Endothelial cell of hepatic sinusoid (primary cell): ENCODE data around the gene SMR3A.

Experiments used
- in situ Hi-C: cut with HindIII; loops from 2 replicates; pipeline ENCODE4 v1.10.0; 2017; ENCODE audit warnings: low sequenced_read_pairs

SMR3A gene

DNA sequence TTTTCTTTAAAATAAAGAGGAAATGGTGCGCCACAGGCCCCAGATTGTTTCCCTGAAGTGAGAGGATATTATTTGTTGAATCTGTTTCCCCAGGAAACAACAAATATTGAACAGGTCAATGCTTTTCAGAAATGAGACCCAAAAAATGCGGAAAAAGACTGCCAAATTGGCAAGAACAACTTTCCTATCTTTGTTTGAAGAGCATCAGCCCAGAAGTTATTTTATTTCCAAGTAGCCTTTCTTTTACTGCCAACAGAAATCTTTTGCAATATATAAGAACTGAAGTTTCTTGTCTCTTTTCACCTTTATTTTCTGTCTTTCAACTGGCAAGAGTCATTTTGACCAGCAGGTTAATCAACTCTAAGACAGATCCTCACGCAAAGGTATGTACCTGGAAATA, at the start of gene SMR3A:
SMR3A (plus strand) TSS at position 301 of the 400 bp plus-strand sequence. CDS start 1,356 bp downstream, outside the sequence.
- in situ Hi-C loops, result no loop called here

- in situ Hi-C loops, result no loop called here
Measured at GRCh38 chr4:70313736-70314135, 46.8 kb upstream of the SMR3A start.

- in situ Hi-C loops, result no loop called here
Measured at GRCh38 chr4:70315928-70316327, 44.6 kb upstream of the SMR3A start.

GRCh38 chr4:70326052-70326451, 34.5 kb upstream of the SMR3A start:
- in situ Hi-C loops, result no loop called here

GRCh38 chr4:70334681-70335080, 25.9 kb upstream of the SMR3A start, which contains the start of gene CABS1:
CABS1 (plus strand) TSS chr4:70334981; CDS start chr4:70335040, 59 bp downstream.
- in situ Hi-C loops, result no loop called here

- in situ Hi-C loops, result no loop called here
Measured at GRCh38 chr4:70336043-70336442, 24.5 kb upstream of the SMR3A start.

GRCh38 chr4:70337886-70338420, 22.6 kb upstream of the SMR3A start:
- in situ Hi-C loops, result no loop called here

DNA sequence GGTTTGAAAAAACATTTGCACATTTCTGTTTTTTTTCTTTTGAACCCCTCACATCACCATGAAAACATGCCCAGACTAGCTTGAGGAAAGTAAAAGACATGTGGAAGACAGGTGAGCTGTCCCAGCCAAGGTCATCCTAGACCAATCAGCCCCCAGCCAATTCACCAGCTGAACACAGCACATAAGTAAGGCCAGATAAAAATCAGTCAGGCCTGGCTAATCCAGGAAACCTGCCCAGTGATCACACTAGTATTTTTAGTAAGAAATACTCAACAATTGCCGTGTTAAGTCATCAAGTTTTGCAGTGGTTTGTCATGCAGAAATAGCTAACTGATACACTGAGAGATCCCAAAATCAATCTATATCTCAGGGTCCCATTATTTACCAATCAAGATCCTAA, 4.4 kb upstream of the SMR3A start:
- in situ Hi-C loops, result no loop called here

DNA sequence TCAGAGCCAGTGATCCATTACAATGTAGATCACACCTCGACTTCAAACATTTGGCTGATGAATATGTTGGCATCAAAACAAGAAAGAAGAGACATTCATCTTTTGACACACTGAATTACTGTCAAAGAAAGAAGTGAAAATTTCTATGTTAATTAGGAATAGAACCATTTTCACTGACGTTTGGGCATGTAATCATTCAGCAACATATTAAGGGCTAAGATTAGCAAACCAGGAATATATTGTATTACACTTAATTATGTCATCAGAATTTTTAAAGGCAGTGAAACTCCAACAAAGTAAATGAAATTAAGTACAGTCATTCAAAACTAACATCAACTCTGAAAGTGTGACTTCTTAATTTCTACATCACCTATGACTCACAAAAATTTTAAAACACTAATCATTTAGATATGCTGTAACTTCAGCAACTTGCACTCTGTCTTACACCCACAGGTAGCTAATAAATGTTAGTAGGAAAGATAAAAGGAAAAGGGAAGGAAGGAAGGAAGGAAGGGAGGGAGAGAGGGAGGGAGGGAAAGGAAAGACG, 1.4 kb upstream of the SMR3A start:
- in situ Hi-C loops, result no loop called here

- in situ Hi-C loops, result no loop called here
Measured at GRCh38 chr4:70364002-70364401, 3.4 kb downstream of the SMR3A start.

DNA sequence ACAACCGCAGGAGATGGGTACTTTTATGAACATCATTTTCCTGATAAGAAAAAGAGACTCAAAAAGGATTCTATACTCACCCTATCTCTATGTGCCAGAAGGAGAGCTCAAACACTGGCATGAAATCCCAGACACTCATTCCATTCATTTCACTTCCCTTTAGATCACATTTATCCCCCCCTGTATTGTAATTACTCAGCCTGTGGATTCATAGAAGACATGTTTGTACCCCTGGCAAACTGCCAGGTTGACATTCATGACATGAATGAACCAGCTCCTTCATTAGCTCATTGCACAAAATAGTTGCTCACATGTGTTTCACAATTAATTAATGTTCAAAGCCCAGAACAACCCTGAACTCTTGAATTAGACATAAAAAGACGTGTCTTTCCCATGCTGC, 4.9 kb downstream of the SMR3A start:
- in situ Hi-C loops, result no loop called here

GRCh38 chr4:70367813-70368212, 7.3 kb downstream of the SMR3A start:
- in situ Hi-C loops, result no loop called here

DNA sequence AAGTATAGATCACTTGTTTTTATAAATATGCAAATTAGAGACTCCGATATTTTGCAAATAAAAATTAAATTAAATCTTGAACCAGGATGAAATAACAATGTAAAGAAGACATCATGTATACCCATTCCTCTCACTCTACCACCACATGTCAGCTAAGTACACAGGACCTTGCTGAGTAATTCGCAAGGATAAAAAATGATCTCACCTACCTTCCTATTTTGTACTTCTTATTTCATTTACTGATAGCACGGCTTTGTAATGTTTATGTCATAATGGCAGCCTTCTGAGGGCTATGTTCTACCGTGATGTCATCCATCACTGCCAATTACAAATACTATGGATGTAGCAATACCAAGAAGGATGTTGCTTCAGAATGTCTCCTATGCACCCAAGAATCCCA, 11.4 kb downstream of the SMR3A start:
- in situ Hi-C loops, result no loop called here

GRCh38 chr4:70372760-70373159, 12.2 kb downstream of the SMR3A start:
- in situ Hi-C loops, result no loop called here

- in situ Hi-C loops, result loop anchor here (5.0 kb wide), 1 partner anchor 83 kb away; no protein-coding TSS in a partner anchor
Measured at GRCh38 chr4:70380578-70380977, 20.0 kb downstream of the SMR3A start.

DNA sequence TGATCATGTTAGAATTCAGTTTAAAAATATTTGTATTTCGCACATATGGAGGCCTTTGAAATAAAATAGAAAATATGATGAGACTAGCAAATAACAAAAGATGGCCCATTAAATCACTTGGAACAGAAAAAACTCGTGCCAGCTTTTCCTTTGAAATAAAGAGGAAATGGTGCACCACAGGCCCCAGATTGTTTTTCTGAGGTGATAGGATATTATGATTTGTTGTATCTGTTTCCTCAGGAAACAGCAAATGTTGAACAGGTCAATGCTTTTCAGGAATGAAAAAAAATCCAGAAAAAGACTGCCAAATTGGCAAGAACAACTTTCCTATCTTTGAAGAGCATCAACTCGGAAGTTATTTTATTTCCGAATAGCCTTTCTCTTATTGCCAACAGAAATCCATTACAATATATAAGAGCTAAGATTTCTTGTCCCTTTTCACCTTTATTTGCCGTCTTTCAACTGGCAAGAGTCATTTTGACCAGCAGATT, 22.2 kb downstream of the SMR3A start, which contains the start of gene SMR3B:
SMR3B (plus strand) TSS at position 441 of the 491 bp plus-strand sequence. CDS start 1,380 bp downstream, outside the sequence.
- in situ Hi-C loops, result loop anchor here (5.0 kb wide), 1 partner anchor 85 kb away; no protein-coding TSS in a partner anchor

DNA sequence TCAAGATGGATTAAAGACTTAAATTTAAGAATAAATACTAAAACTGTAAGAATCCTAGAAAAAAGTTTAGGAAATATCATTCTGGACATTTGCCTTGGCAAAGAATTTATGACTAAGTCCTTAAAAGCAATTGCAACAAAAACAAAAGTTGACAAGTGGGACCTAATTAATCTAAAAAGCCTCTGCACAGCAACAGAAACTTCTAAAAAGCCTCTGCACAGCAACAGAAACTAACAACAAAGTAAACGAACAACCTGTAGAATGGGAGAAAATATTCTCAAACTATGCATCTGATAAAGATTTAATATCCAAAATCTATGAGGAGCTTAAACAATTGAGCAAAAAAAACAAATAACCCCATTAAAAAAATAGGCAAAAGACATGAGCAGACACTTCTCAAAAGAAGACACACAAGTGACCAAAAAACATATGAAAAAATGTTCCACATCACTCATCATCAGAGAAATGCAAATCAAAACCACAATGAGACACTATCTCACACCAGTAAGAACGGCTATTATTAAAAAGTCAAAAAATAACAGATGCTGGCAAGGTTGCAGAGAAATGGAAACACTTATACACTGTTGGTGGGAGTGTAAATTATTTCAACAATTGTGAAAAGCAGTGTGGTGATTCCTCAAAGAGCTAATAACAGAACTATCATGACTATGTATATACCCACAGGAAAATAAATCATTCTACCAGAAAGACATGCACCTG, 31.7 kb downstream of the SMR3A start:
- in situ Hi-C loops, result no loop called here

DNA sequence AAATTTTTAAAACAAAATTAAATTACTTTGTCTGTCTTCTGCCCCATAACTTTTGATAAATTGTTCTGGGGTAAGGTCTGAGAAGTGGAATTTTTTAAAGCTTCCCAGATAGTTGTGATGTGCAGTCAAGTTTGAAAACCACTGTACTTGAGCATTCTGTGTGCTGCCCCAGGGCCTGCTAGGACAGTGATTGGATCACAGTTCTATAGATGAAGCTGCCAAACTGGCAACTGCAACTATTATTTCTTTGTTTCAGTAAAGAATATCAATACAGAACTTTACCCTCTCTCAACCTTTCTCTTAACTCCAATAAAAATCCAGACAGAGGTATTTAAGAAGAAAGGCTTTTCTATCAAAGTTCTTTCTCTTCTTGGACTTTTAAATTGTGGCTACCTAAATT, 37.0 kb downstream of the SMR3A start, which contains the start of gene OPRPN:
OPRPN (plus strand) TSS at position 361 of the 400 bp plus-strand sequence. CDS start 1,346 bp downstream, outside the sequence.
- in situ Hi-C loops, result no loop called here

- in situ Hi-C loops, result no loop called here
Measured at GRCh38 chr4:70399319-70399718, 38.8 kb downstream of the SMR3A start.

- in situ Hi-C loops, result no loop called here
Measured at GRCh38 chr4:70402762-70403161, 42.2 kb downstream of the SMR3A start.

DNA sequence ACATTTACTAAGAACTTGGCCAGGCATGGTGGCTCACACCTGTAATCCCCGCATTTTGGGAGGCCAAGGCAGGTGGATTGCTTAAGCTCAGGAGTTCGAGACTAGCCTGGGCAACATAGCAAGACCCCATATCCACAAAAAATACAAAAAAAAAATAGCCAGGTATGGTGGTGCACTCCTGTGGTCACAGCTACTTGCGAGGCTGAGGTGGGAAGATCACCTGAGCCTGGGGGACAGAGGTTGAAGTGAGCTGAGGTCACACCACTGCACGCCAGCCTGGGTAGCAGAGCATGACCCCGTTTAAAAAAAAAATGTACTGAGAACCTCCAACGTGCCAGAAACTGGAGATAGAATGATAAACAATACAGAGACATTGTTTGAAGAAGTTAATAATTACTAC, 45.2 kb downstream of the SMR3A start:
- in situ Hi-C loops, result no loop called here
